H7 (cell line): ENCODE results near the gene UNC50. TPM values are rescaled to one million over a fixed set of nuclear protein-coding genes. Genes with fewer than 3 reads are reported as not detected.

ENCODE experiments used
- DNase-seq: peaks from one replicate; pipeline ENCODE4 v3.0.0; 2012
- H3K27me3 ChIP-seq: 2 replicates; pipeline ENCODE4 v1.6.0; 2011; ENCODE audit warnings: mild to moderate bottlenecking, low read length; ENCODE audit not compliant: control insufficient read depth, insufficient read depth
- H3K36me3 ChIP-seq: replicated peaks from 2 replicates; pipeline ENCODE4 v1.5.1; 2011; ENCODE audit warnings: low read length; ENCODE audit not compliant: control insufficient read depth, insufficient read depth
- H3K4me3 ChIP-seq: 2 replicates; pipeline ENCODE4 v1.5.1; 2011; ENCODE audit warnings: low read depth, mild to moderate bottlenecking, control low read depth, low read length, moderate library complexity; ENCODE audit not compliant: insufficient read depth
- total RNA-seq: library from RNA; depleted of rRNA; stranded (reverse); fragments of >200 nt; shearing (Covaris generic); gene quantifications from 2 replicates; pipeline ENCODE4 v1.2.3, GENCODE V29; 2014; rRNA removed

Gene UNC50
- 36.3 and 37.1 TPM in 2 replicates for total RNA-seq

DNA sequence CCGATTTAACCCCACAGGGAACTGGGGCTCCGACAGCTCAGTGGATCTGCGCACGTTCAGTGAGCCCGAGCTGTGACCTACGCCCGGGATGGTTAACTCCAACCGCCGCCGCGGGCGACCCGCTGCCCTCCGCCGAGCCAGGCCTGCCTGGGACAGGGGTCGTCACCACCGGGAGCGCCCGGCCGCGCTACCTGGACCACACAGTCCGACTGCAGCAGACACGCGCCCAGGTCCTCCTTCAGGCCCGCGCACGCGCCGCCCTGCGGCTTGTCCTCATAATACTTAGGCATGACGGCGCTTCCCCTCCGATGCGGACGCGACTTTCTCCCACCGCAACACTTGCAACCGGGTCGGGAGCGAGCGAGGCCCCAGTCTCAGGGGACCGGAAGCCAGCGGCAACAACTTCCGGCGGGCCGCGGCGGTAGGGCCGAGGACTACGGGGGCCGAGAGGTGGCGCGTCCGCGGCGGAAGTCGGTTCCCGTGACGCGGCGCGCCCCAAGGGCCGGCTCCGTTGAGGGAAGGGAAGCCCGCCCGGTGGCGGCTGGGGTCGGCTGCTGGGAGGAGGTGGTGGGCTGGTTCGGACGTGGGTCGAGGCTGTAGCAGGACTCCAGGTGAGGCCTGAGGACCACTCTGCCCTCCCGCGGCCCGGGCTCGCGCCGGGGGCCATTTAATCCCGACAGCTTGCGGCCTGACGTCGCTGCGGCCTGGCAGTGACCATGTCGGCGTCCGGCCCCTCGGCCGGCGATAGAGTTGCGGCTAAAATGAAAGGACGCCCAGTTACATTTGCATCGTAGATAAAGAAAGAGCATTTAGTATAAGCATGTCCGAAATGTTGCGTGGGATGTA is at the start of gene UNC50, which contains the start of gene COA5:
TSS of gene UNC50 (plus strand) at position 474 of the 846 bp plus-strand sequence. CDS start 1,171 bp downstream, outside the sequence.
TSS of gene COA5 (minus strand) at position 397 of the 846 bp plus-strand sequence. CDS start at position 290, 107 bp downstream.
- Histone ChIP-seq H3K4me3 (peak within 1 kb of the TSS; percentile 99), H3K27me3 (no peaks in the 10 kb centered on the region), H3K36me3 (peaks cover 16% of the 10 kb centered on the region)
- peak; percentile 96 for DNase-seq

- Histone ChIP-seq H3K27me3 (no peaks in the 10 kb centered on the region), H3K4me3 (no peak overlapping the region), H3K36me3 (peaks cover 2% of the 10 kb centered on the region)
- no peak for DNase-seq
These were observed 49.4 kb upstream of the UNC50 start for GRCh38 chr2:98558852-98559530.

DNA sequence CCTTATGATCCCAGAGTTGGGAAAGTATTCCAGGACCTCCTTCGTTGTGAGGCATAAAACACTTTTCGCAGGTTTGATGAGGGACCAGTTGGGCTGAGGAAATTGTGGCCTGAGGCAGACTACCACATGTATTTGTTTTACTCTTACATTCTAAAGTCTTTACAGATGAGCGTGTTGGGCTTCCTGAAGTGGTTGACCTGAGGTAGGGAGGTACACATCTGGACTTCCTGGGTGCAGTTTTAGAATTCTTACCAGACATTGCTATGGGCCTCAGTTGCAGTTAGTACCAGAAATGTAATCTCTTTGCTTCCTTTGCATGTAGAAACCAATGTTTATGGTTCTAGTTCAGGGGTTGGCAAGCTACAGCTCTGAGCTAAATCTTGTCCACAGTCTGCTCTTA is 48.8 kb upstream of the UNC50 start:
- H3K27me3 ChIP-seq, result no peaks in the 10 kb centered on the region
- no peak for DNase-seq
- peaks cover 2% of the 10 kb centered on the region for H3K36me3 ChIP-seq

GRCh38 chr2:98560256-98560771 is 48.1 kb upstream of the UNC50 start:
- Histone ChIP-seq H3K36me3 (peaks cover 6% of the 10 kb centered on the region), H3K4me3 (no peak overlapping the region), H3K27me3 (no peaks in the 10 kb centered on the region)
- DNase-seq, result no peak

More for the DNA sequence above, 48.8 kb upstream of the UNC50 start:
- H3K4me3 ChIP-seq, result no peak overlapping the region

- H3K27me3 ChIP-seq, result no peaks in the 10 kb centered on the region
- peaks cover 4% of the 10 kb centered on the region for H3K36me3 ChIP-seq
These were observed 47.4 kb upstream of the UNC50 start for GRCh38 chr2:98561018-98561417.

DNA sequence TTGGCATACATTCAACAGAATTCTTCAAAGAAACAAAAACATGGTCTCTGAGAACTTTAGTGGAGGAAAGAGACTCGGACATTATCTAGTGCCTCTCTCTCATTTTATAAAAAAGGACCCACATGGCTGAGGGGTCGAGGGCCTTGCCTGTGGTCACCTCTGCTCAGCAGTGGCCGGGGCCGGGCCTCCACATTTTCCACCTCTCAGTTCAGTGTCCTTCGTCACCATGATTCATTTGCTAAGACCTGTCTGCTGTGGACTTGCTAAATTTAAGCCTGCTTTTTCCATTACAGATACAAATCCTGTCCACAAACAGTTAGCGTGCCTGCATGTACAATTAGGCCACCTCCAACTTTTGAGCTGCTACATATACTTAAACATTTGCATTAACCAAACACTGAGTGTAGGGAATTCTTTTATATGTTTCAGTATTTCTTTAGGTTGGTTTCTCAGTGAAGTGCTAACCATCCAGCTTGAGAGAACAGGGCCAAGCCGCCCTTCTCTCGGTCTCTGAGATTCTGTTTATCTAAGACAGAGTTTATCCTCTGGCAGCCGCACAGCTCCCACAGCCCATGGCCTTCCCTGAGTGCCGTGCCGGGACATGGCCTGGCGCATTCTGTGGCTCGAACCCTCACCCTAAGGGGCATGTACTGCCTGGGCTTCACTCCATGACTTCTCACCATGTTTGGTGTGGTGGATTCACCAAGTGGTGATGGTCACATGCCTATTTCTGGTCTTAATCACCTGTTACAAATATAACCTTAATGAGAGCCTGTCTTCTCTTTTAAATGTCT is 46.3 kb upstream of the UNC50 start:
- Histone ChIP-seq H3K4me3 (no peak overlapping the region), H3K36me3 (peaks cover 4% of the 10 kb centered on the region), H3K27me3 (no peaks in the 10 kb centered on the region)
- DNase-seq, result no peak

More at GRCh38 chr2:98561018-98561417, 47.4 kb upstream of the UNC50 start:
- H3K4me3 ChIP-seq, result no peak overlapping the region
- no peak for DNase-seq

GRCh38 chr2:98563394-98563793 is 45.0 kb upstream of the UNC50 start:
- DNase-seq, result no peak
- no peaks in the 10 kb centered on the region for H3K27me3 ChIP-seq
- H3K4me3 ChIP-seq, result no peak overlapping the region
- peaks cover 4% of the 10 kb centered on the region for H3K36me3 ChIP-seq

GRCh38 chr2:98564541-98565132 is 43.8 kb upstream of the UNC50 start:
- Histone ChIP-seq H3K4me3 (no peak overlapping the region), H3K27me3 (no peaks in the 10 kb centered on the region), H3K36me3 (peaks cover 7% of the 10 kb centered on the region)
- no peak for DNase-seq

DNA sequence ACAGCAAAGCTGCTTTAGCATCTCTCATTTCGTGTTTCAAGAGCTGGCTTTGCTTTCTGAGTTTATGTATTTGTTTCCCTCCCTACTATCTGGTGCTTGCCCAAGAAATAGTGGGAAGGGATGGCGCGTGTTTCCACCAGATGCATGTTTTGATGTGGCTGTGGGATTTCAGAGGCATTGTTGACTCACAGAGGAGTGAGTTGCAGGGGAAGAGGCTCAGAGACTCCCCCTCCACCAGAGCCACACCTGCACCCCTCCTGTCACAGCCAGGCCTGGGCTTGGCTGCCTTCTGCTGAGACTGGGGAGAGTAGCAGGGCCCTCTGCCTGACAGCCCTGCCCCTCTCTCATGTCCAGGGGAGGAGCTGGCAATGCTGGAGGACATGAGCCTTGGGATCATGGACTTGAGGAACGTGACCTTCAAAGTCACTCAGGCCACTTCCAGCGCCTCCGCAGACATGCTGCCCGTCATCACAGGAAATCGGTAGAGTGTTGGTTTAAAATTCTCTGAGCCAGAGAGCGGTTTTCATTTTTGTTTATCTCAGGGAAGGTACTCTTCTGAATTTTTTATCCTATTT is 43.0 kb upstream of the UNC50 start:
- Histone ChIP-seq H3K36me3 (peaks cover 7% of the 10 kb centered on the region), H3K27me3 (no peaks in the 10 kb centered on the region), H3K4me3 (no peak overlapping the region)
- no peak for DNase-seq

GRCh38 chr2:98565941-98566340 is 42.4 kb upstream of the UNC50 start:
- peaks cover 7% of the 10 kb centered on the region for H3K36me3 ChIP-seq
- DNase-seq, result no peak
- H3K4me3 ChIP-seq, result no peak overlapping the region
- H3K27me3 ChIP-seq, result no peaks in the 10 kb centered on the region

- Histone ChIP-seq H3K4me3 (no peak overlapping the region), H3K36me3 (peaks cover 10% of the 10 kb centered on the region), H3K27me3 (no peaks in the 10 kb centered on the region)
- DNase-seq, result no peak
These were observed 40.0 kb upstream of the UNC50 start for GRCh38 chr2:98568161-98568956.

DNA sequence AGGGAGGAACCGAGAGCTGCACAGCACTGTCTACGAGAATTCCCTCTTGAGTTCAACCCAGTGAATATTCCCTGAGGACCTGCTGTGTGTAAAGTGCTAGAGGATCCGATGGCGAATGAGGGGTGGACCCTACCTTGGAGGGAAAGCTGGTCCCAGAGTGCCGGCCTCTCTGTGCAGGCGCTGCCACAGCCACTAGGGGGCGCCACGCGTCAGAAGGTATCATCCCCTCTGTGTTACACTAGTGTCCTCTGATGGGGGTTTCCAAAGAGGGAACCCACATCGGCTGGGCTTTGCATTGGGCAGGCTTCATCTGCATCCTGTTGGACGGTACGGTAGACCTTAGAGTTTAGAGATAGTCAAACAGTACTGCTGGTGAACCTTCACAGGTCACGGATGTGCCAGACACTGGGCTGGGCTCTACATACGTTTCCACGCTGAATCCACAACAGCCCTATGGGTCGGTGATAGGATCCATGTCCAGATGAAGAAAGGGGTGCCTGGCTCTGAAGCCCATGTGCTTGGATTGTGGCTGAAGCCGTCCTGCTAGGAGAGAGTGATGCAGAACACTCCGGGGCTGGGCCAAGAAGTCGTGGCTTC is 39.1 kb upstream of the UNC50 start:
- Histone ChIP-seq H3K27me3 (no peaks in the 10 kb centered on the region), H3K36me3 (peaks cover 10% of the 10 kb centered on the region), H3K4me3 (no peak overlapping the region)
- peak; percentile 94 for DNase-seq

- no peak for DNase-seq
- Histone ChIP-seq H3K36me3 (peaks cover 7% of the 10 kb centered on the region), H3K4me3 (no peak overlapping the region), H3K27me3 (no peaks in the 10 kb centered on the region)
These were observed 38.5 kb upstream of the UNC50 start for GRCh38 chr2:98569915-98570314.
